Measurements from ENCODE around the gene NCOA3.
"Not testable (repeated sequence)": the region's sequence is repeated elsewhere in the genome, so short reads cannot be mapped to it uniquely, and the experiment has no call there.

NCOA3 gene

GRCh38 chr20:47500554-47500953 is 1.1 kb upstream of the NCOA3 start:
- no peak for DNase-seq (ENCODE audit: low read depth in 3 of 3, low spot score in 1 of 3)

- no peak for DNase-seq (ENCODE audit: low read depth in 3 of 3, low spot score in 1 of 3)
Observed at GRCh38 chr20:47501116-47501481, 588 bp upstream of the NCOA3 start.

GRCh38 chr20:47502271-47503239 is 868 bp downstream of the NCOA3 start:
- DNase-seq (ENCODE audit: low read depth in 3 of 3, low spot score in 1 of 3) = no peak

- DNase-seq (ENCODE audit: low read depth in 3 of 3, low spot score in 1 of 3) = no peak
Observed at GRCh38 chr20:47503685-47504084, 2.0 kb downstream of the NCOA3 start.

- no peak for DNase-seq (ENCODE audit: low read depth in 3 of 3, low spot score in 1 of 3)
Observed at GRCh38 chr20:47506335-47506734, 4.6 kb downstream of the NCOA3 start.

- no peak for DNase-seq (ENCODE audit: low read depth in 3 of 3, low spot score in 1 of 3)
Observed at GRCh38 chr20:47506850-47507249, 5.2 kb downstream of the NCOA3 start.

- DNase-seq (ENCODE audit: low read depth in 3 of 3, low spot score in 1 of 3) = not testable (repeated sequence)
Observed at GRCh38 chr20:47507275-47507981, 5.7 kb downstream of the NCOA3 start.

- no peak for DNase-seq (ENCODE audit: low read depth in 3 of 3, low spot score in 1 of 3)
Observed at GRCh38 chr20:47508278-47508677, 6.6 kb downstream of the NCOA3 start.

GRCh38 chr20:47509104-47509661 is 7.5 kb downstream of the NCOA3 start:
- DNase-seq (ENCODE audit: low read depth in 3 of 3, low spot score in 1 of 3) = no peak

- DNase-seq (ENCODE audit: low read depth in 3 of 3, low spot score in 1 of 3) = no peak
Observed at GRCh38 chr20:47509685-47510084, 8.0 kb downstream of the NCOA3 start.

GRCh38 chr20:47515843-47516242 is 14.2 kb downstream of the NCOA3 start:
- no peak for DNase-seq (ENCODE audit: low read depth in 3 of 3, low spot score in 1 of 3)

- no peak for DNase-seq (ENCODE audit: low read depth in 3 of 3, low spot score in 1 of 3)
Observed at GRCh38 chr20:47521059-47521808, 19.5 kb downstream of the NCOA3 start.

- no peak for DNase-seq (ENCODE audit: low read depth in 3 of 3, low spot score in 1 of 3)
Observed at GRCh38 chr20:47524015-47524784, 22.5 kb downstream of the NCOA3 start.

- DNase-seq (ENCODE audit: low read depth in 3 of 3, low spot score in 1 of 3) = no peak
Observed at GRCh38 chr20:47527004-47527800, 25.5 kb downstream of the NCOA3 start.

GRCh38 chr20:47529840-47530239 is 28.2 kb downstream of the NCOA3 start:
- no peak for DNase-seq (ENCODE audit: low read depth in 3 of 3, low spot score in 1 of 3)

- no peak for DNase-seq (ENCODE audit: low read depth in 3 of 3, low spot score in 1 of 3)
Observed at GRCh38 chr20:47531458-47531857, 29.8 kb downstream of the NCOA3 start.

- no peak for DNase-seq (ENCODE audit: low read depth in 3 of 3, low spot score in 1 of 3)
Observed at GRCh38 chr20:47532002-47532401, 30.3 kb downstream of the NCOA3 start.

- DNase-seq (ENCODE audit: low read depth in 3 of 3, low spot score in 1 of 3) = no peak
Observed at GRCh38 chr20:47533518-47534062, 31.9 kb downstream of the NCOA3 start.

GRCh38 chr20:47534405-47534804 is 32.7 kb downstream of the NCOA3 start:
- no peak for DNase-seq (ENCODE audit: low read depth in 3 of 3, low spot score in 1 of 3)
